HCEC 1CT (cell line): ENCODE data around the gene SLCO2A1.

Source experiments
- DNase-seq: peaks from one replicate; pipeline ENCODE4 v3.0.0-alpha.2; 2017

SLCO2A1 gene

GRCh38 chr3:133894353-133895207, 135.1 kb downstream of the SLCO2A1 start:
- no peak for DNase-seq

- DNase-seq: no peak
Observed at GRCh38 chr3:133893683-133894352, 135.9 kb downstream of the SLCO2A1 start.

GRCh38 chr3:133892541-133893231, 137.0 kb downstream of the SLCO2A1 start:
- DNase-seq: no peak

- DNase-seq: no peak
Observed at GRCh38 chr3:133891662-133892378, 137.9 kb downstream of the SLCO2A1 start.

- no peak for DNase-seq
Observed at GRCh38 chr3:133890972-133891644, 138.6 kb downstream of the SLCO2A1 start.

GRCh38 chr3:133890037-133890436, 139.7 kb downstream of the SLCO2A1 start:
- no peak for DNase-seq

GRCh38 chr3:133888726-133889340, 140.9 kb downstream of the SLCO2A1 start:
- no peak for DNase-seq

- DNase-seq: no peak
Observed at GRCh38 chr3:133887803-133888703, 141.7 kb downstream of the SLCO2A1 start.

- DNase-seq: no peak
Observed at GRCh38 chr3:133887074-133887802, 142.5 kb downstream of the SLCO2A1 start.

- DNase-seq: no peak
Observed at GRCh38 chr3:133886031-133886722, 143.5 kb downstream of the SLCO2A1 start.

- no peak for DNase-seq
Observed at GRCh38 chr3:133884887-133885711, 144.6 kb downstream of the SLCO2A1 start.

GRCh38 chr3:133884054-133884886, 145.5 kb downstream of the SLCO2A1 start:
- no peak for DNase-seq

GRCh38 chr3:133883641-133884040, 146.1 kb downstream of the SLCO2A1 start:
- DNase-seq: no peak

GRCh38 chr3:133882986-133883586, 146.6 kb downstream of the SLCO2A1 start:
- no peak for DNase-seq

GRCh38 chr3:133881939-133882825, 147.5 kb downstream of the SLCO2A1 start:
- DNase-seq: no peak

GRCh38 chr3:133881492-133881891, 148.2 kb downstream of the SLCO2A1 start:
- DNase-seq: no peak
